ENCODE results near the gene ZNRF1.

DNA sequence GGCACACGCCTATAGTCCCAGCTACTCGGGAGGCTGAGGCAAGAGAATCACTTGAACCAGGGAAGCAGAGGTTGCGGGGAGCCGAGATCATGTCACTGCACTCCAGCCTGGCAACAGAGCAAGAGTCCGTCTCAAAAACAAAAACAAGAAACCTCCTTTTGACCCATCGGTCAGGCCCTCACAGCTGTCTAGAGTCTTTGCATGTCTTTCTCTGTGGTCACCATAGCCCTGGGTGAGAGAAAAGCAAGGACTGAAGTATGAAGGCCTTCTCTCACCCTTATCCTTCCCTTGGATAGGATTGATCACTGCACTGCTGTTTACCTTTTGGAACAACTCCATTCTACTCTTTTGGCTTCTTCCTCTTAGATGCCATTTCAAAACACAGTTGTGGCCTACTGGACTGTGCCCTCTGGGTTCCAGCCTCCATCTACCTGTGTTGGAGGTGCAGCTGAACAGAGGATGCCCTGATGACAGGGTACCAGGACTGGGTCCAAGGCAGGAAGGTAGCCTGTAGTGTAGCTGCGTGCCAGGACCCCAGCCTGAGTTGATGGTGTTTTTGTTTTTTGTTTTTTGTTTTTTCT is 80.6 kb downstream of the ZNRF1 start:
- TF ChIP-seq CTCF (IDR thresholded peaks at IDR 0.05) (no peak), POLR2A (IDR thresholded peaks at IDR 0.05) (no peak), POLR2AphosphoS5 (IDR thresholded peaks at IDR 0.05) (no peak), EP300 (IDR thresholded peaks at IDR 0.05) (no peak)
